HL-60 (cell line): ENCODE measurements around the gene MLLT3.

Experiments used
- DNase-seq, 2 experiments: peaks; one replicate each; pipeline ENCODE4 v3.0.0-alpha.2; 2010 to 2020; ENCODE audit warnings: low read depth in 1 of 2, low spot score in 1 of 2
- H3K27ac ChIP-seq: fragments of 250-450 bp; sonication (Bioruptor Pico); replicated peaks from 2 replicates; pipeline ENCODE4 v1.5.1; 2020; ENCODE audit warnings: mild to moderate bottlenecking, moderate library complexity
- H3K27me3 ChIP-seq: fragments of 250-450 bp; sonication (Bioruptor Pico); 2 replicates; pipeline ENCODE4 v1.5.1; 2021; ENCODE audit warnings: mild to moderate bottlenecking, moderate library complexity; ENCODE audit not compliant: insufficient read depth, poor library complexity, severe bottlenecking
- H3K4me3 ChIP-seq: replicated peaks from 2 replicates; pipeline ENCODE4 v1.5.1; 2011; ENCODE audit warnings: mild to moderate bottlenecking, control low read depth, low read length; ENCODE audit not compliant: insufficient read depth
- GABPA ChIP-seq: IDR thresholded peaks from 2 replicates; pipeline ENCODE4 v1.6.1; 2012; ENCODE audit warnings: low read depth
- POLR2AphosphoS5 ChIP-seq: IDR thresholded peaks from 2 replicates; pipeline ENCODE4 v1.6.1; 2012; ENCODE audit warnings: low read depth
- SPI1 ChIP-seq: IDR thresholded peaks from 2 replicates; pipeline ENCODE4 v1.6.1; 2012; ENCODE audit warnings: low read depth, mild to moderate bottlenecking, borderline replicate concordance
- TF ChIP-seq, protein P1 (sequence below): IDR thresholded peaks from one replicate; pipeline ENCODE4 v1.5.1; 2011; ENCODE audit warnings: low read length, control low read depth, inconsistent platforms; ENCODE audit not compliant: insufficient read depth
- TF ChIP-seq, protein P2 (sequence below): IDR thresholded peaks from 2 replicates; pipeline ENCODE4 v1.6.1; 2012; ENCODE audit warnings: low read depth; ENCODE audit not compliant: insufficient replicate concordance

Gene MLLT3

DNA sequence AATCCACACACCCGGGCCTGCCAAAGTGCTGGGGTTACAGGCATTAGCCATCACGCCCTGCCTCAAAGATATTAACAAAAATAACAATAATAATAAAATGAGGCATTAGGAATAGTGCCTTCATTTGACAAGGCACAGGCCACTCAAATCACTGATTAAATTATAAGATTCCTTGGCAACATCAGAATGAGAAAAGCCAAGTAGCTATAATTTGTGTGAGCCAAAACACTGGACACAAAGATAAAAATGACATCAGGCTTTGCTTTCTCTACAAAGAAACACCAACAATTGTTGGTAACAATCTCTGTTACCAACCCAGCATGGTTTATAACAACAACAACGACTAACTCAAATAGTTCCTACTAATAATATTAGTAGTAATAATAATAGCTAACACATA, 73.2 kb downstream of the MLLT3 start:
- TF ChIP-seq SPI1: no peak
- TF ChIP-seq GABPA: no peak
- TF ChIP-seq, protein P1, sequence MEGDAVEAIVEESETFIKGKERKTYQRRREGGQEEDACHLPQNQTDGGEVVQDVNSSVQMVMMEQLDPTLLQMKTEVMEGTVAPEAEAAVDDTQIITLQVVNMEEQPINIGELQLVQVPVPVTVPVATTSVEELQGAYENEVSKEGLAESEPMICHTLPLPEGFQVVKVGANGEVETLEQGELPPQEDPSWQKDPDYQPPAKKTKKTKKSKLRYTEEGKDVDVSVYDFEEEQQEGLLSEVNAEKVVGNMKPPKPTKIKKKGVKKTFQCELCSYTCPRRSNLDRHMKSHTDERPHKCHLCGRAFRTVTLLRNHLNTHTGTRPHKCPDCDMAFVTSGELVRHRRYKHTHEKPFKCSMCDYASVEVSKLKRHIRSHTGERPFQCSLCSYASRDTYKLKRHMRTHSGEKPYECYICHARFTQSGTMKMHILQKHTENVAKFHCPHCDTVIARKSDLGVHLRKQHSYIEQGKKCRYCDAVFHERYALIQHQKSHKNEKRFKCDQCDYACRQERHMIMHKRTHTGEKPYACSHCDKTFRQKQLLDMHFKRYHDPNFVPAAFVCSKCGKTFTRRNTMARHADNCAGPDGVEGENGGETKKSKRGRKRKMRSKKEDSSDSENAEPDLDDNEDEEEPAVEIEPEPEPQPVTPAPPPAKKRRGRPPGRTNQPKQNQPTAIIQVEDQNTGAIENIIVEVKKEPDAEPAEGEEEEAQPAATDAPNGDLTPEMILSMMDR: no peak
- TF ChIP-seq POLR2AphosphoS5: no peak
- TF ChIP-seq, protein P2, sequence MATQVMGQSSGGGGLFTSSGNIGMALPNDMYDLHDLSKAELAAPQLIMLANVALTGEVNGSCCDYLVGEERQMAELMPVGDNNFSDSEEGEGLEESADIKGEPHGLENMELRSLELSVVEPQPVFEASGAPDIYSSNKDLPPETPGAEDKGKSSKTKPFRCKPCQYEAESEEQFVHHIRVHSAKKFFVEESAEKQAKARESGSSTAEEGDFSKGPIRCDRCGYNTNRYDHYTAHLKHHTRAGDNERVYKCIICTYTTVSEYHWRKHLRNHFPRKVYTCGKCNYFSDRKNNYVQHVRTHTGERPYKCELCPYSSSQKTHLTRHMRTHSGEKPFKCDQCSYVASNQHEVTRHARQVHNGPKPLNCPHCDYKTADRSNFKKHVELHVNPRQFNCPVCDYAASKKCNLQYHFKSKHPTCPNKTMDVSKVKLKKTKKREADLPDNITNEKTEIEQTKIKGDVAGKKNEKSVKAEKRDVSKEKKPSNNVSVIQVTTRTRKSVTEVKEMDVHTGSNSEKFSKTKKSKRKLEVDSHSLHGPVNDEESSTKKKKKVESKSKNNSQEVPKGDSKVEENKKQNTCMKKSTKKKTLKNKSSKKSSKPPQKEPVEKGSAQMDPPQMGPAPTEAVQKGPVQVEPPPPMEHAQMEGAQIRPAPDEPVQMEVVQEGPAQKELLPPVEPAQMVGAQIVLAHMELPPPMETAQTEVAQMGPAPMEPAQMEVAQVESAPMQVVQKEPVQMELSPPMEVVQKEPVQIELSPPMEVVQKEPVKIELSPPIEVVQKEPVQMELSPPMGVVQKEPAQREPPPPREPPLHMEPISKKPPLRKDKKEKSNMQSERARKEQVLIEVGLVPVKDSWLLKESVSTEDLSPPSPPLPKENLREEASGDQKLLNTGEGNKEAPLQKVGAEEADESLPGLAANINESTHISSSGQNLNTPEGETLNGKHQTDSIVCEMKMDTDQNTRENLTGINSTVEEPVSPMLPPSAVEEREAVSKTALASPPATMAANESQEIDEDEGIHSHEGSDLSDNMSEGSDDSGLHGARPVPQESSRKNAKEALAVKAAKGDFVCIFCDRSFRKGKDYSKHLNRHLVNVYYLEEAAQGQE: no peak
- Histone ChIP-seq H3K27me3 (no peaks in the 10 kb centered on the region), H3K4me3 (no peak overlapping the region), H3K27ac (no peak overlapping the region)
- DNase-seq: no peak

DNA sequence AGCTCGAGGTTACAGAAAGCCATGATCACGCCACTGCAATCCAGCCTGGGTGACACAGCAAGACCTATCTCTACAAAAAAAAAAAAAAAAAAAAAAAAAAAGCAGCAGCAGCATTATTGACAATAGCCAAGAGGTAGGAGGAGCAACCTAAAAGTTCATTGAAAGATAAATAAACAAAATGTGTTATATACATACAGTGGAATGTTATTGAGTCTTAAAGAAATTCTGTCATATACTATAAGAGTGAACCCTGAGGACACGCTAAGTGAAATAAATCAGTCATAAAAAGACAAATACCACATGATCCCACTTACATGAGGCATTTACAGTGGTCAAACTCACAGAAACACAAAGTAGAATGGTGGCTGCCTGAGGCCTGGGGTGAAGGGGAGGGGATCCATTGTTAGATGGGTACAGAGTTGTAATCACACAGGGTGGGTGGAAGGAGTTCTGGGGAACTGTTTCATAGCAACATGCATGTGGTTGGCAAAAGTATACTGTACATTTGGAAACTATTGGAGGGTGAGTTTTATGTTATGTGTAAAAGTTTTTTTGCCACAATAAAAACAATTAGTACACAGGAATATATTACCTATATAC, 77.2 kb downstream of the MLLT3 start:
- no peak for DNase-seq
- Histone ChIP-seq H3K4me3 (no peak overlapping the region), H3K27ac (no peak overlapping the region), H3K27me3 (no peaks in the 10 kb centered on the region)
- TF ChIP-seq, protein P2: no peak
- TF ChIP-seq SPI1: no peak
- no peak for TF ChIP-seq GABPA
- TF ChIP-seq POLR2AphosphoS5: no peak
- TF ChIP-seq, protein P1: no peak

DNA sequence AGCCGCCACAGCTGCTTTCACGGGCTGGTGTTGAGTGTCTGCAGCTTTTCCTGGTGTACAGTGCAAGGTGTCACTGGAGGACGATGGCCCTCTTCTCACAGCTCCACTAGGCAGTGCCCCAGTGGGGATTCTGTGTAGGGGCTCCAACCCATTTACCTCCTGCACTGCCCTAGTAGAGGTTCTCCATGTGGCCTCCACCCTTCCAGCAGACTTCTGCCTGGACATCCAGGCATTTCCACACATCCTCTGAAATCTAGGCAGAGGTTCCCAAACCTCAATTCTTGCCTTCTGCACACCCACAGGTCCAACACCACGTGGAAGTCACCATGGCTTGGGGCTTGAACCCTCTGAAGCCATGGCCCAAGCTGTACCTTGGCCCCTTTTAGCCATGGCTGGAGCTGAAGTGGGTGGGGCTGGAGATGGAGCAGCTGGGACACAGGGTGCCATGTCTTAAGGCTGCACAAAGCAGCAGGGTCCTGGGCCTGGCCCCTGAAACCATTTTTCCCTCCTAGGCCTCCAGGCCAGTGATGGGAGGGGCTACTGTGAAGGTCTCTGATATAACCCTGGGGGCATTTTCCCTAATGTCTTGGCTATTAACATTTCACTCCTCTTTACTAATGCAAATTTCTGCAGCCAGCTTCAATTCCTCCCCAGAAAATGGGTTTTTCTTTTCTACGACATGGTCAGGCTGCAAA, 82.0 kb downstream of the MLLT3 start:
- no peaks in the 10 kb centered on the region for H3K27me3 ChIP-seq
- no peak for DNase-seq
- no peak overlapping the region for H3K4me3 ChIP-seq
- TF ChIP-seq, protein P1: no peak
- TF ChIP-seq GABPA (no peak), SPI1 (no peak), POLR2AphosphoS5 (no peak)
- TF ChIP-seq, protein P2: no peak
- H3K27ac ChIP-seq: no peak overlapping the region
